Keratinocyte (primary cell): ENCODE results near the gene SLC15A3. TPM values are rescaled to one million over a fixed set of nuclear protein-coding genes. Genes with fewer than 3 reads are reported as not detected.

Source experiments
- DNase-seq: peaks from one replicate; pipeline ENCODE4 v3.0.0-alpha.2; 2011; ENCODE audit warnings: low read depth, missing footprints, low spot score
- FAIRE-seq: peaks from 2 replicates; lab custom pipeline; 2011; peaks lifted over from hg19 to GRCh38; lab: Jason Lieb, UNC
- H2AFZ ChIP-seq: 2 replicates; pipeline ENCODE4 v1.6.0; 2012; ENCODE audit warnings: low read length, control low read depth, inconsistent platforms; ENCODE audit not compliant: control insufficient read depth
- H3K27ac ChIP-seq: 2 replicates; pipeline ENCODE4 v1.5.1; 2011; ENCODE audit warnings: low read length; ENCODE audit not compliant: control insufficient read depth, insufficient read depth
- H3K27me3 ChIP-seq: 3 replicates; pipeline ENCODE4 v1.6.0; 2011; ENCODE audit warnings: low read length; ENCODE audit not compliant: control insufficient read depth, insufficient read depth; ENCODE audit errors: extremely low read depth
- H3K36me3 ChIP-seq, 2 experiments: 2 replicates in 1 of 2; 3 replicates in 1 of 2; pipeline ENCODE4 v1.5.1; 2011; ENCODE audit warnings: low read length in 2 of 2, mild to moderate bottlenecking in 1 of 2; ENCODE audit not compliant: control insufficient read depth in 2 of 2, insufficient read depth in 2 of 2; ENCODE audit errors: extremely low read depth in 1 of 2
- H3K4me1 ChIP-seq: 3 replicates; pipeline ENCODE4 v1.5.1; 2011; ENCODE audit warnings: low read length; ENCODE audit not compliant: control insufficient read depth, insufficient read depth; ENCODE audit errors: extremely low read depth
- H3K4me2 ChIP-seq: 3 replicates; pipeline ENCODE4 v1.6.0; 2011; ENCODE audit warnings: low read depth, low read length; ENCODE audit not compliant: control insufficient read depth, insufficient read depth; ENCODE audit errors: extremely low read depth
- H3K4me3 ChIP-seq, 3 experiments: fragments of 200-600 bp in 1 of 3; sonication (generic) in 1 of 3; 2 replicates in 2 of 3; 3 replicates in 1 of 3; pipeline ENCODE4 v1.5.1; 2011 to 2016; ENCODE audit warnings: low read length in 3 of 3, mild to moderate bottlenecking in 3 of 3, control low read depth in 2 of 3, inconsistent platforms in 1 of 3, low read depth in 1 of 3, mixed read lengths in 1 of 3, mixed run types in 1 of 3, moderate library complexity in 1 of 3; ENCODE audit not compliant: control insufficient read depth in 2 of 3, insufficient read depth in 2 of 3; ENCODE audit errors: extremely low read depth in 1 of 3
- H3K79me2 ChIP-seq: 2 replicates; pipeline ENCODE4 v1.6.0; 2012; ENCODE audit warnings: low read length; ENCODE audit not compliant: control insufficient read depth, insufficient read depth
- H3K9ac ChIP-seq: 3 replicates; pipeline ENCODE4 v1.6.0; 2011; ENCODE audit warnings: low read length; ENCODE audit not compliant: control insufficient read depth, insufficient read depth; ENCODE audit errors: extremely low read depth
- H3K9me1 ChIP-seq: 3 replicates; pipeline ENCODE4 v1.6.0; 2011; ENCODE audit warnings: low read length; ENCODE audit not compliant: control insufficient read depth, insufficient read depth; ENCODE audit errors: extremely low read depth
- H3K9me3 ChIP-seq: 2 replicates; pipeline ENCODE4 v1.5.1; 2012; ENCODE audit warnings: low read depth, low read length; ENCODE audit not compliant: control insufficient read depth
- H4K20me1 ChIP-seq: 3 replicates; pipeline ENCODE4 v1.6.0; 2011; ENCODE audit warnings: low read length; ENCODE audit not compliant: control insufficient read depth, insufficient read depth; ENCODE audit errors: extremely low read depth
- EZH2 ChIP-seq: IDR thresholded peaks from one replicate; pipeline ENCODE4 v1.6.1; 2012; ENCODE audit warnings: inconsistent platforms, mild to moderate bottlenecking, low read length, moderate library complexity
- dilution Hi-C: fragments of 300-500 bp; cut with MboI; formaldehyde crosslinking; loops from one replicate; pipeline ENCODE4 v1.7.0; 2020; ENCODE audit warnings: low sequenced_read_pairs; ENCODE audit not compliant: extremely low pct_ligation_motif_present
- polyA minus RNA-seq, 3 experiments: library from RNA; depleted of rRNA, polyadenylated mRNA; stranded (reverse); fragments of >200 nt; gene quantifications; 1 replicate in 1 of 3; 2 replicates in 1 of 3; 3 replicates in 1 of 3; pipeline ENCODE4 v1.2.3, GENCODE V29; 2011
- polyA plus RNA-seq, 5 experiments: library from polyadenylated mRNA; depleted of rRNA in 3 of 5; stranded (reverse) in 3 of 5; stranded (forward) in 1 of 5; unstranded in 1 of 5; fragments of >200 nt; gene quantifications; 1 replicate in 1 of 5; 2 replicates in 3 of 5; 3 replicates in 1 of 5; pipeline versions ENCODE4 v1.2.1 to v1.2.3, GENCODE V29; 2011 to 2012; ENCODE audit warnings: missing spikeins in 2 of 5, low read depth in 1 of 5, low replicate concordance in 1 of 5
- TF ChIP-seq, protein P1 (sequence below), 3 experiments: IDR thresholded peaks in 1 of 3; conservative IDR thresholded peaks in 1 of 3; optimal IDR thresholded peaks in 1 of 3; 2 replicates in 2 of 3; 3 replicates in 1 of 3; pipeline versions ENCODE3 to v1.5.1; 2011; ENCODE audit warnings: low read length in 3 of 3, mild to moderate bottlenecking in 3 of 3, moderate library complexity in 2 of 3, control low read depth in 1 of 3, inconsistent platforms in 1 of 3; ENCODE audit not compliant: insufficient read depth in 2 of 3; ENCODE audit errors: extremely low read depth in 1 of 3

The SLC15A3 gene
- polyA plus RNA-seq (0.79 to 2.0 TPM (median 1.0 TPM) in 3 replicates), polyA minus RNA-seq (1.7 to 6.8 TPM (median 3.3 TPM) in 3 replicates)
- not detected for polyA plus RNA-seq (2011; ENCODE audit: low read depth)
- 0.44 and 0.66 TPM in 2 replicates for polyA plus RNA-seq (2011; cell fraction: cytosol; rRNA removed)
- 1.8 and 2.1 TPM in 2 replicates for polyA plus RNA-seq (2011; cell fraction: nucleus; rRNA removed)
- 0.08 and 4.0 TPM in 2 replicates for polyA plus RNA-seq (2012; ENCODE audit: low replicate concordance)
- not detected for polyA minus RNA-seq (2011; cell fraction: cytosol; rRNA and poly(A)+ RNA removed)
- 1.9 and 2.0 TPM in 2 replicates for polyA minus RNA-seq (2011; cell fraction: nucleus; rRNA and poly(A)+ RNA removed)

DNA sequence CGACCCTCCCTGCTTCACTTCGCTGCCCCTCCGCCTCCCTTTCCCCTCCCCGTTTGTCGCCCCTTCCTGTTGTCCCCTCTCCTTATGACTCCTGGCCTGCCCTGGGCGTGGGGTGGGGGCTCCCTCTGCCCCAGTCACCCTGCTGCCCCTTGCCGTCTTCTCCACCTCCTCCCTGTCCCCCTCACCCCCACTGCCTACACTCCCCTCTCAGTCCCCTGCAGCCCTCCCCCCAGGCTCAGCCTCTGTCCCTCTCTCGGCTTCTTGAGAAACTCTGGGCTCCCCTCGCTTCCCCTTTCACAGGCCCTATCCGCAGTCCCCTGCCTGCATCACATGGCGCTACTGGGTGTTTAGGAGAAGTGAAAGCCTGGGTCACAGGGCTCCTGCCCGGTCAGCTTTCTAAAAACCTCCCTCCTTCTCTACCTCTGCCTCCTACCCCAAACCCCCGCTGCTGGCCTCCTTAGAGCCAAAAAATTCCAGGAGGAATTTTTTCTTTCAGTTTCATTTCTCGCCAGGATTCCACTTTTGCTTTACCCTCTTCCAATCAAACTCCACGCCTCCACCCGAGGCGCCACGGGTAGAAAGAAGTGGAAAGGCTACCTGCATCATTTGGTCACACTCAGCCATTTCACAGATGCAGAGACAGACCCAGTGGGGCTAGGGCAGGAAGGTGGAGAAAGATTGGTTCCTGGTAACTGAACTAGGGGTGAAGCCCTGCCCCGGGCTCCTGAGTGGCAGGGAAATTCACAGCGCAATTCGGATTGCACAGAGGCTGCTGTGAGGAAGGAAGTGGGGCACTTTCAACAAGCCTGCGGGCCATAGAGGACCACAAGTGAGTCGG is at the start of gene SLC15A3:
Gene SLC15A3, minus strand, starts transcription at position 273 of the 838 bp plus-strand sequence. CDS start 625 bp downstream, outside the sequence.
- Histone ChIP-seq H3K4me1 (peaks cover 5% of the 10 kb centered on the region), H3K27me3 (peaks cover 4% of the 10 kb centered on the region), H3K36me3 (no peaks in the 10 kb centered on the region), H2AFZ (peak within 1 kb of the TSS; percentile 94), H3K27ac (no peak within 1 kb of the TSS), H3K9me3 (no peaks in the 10 kb centered on the region), H3K9me1 (no peaks in the 10 kb centered on the region), H3K79me2 (no peaks in the 10 kb centered on the region), H3K4me2 (peak within 1 kb of the TSS; percentile 77), H3K9ac (peak within 1 kb of the TSS; percentile 70), H3K4me3 (peak within 1 kb of the TSS; percentile 16 to 63 (median 62)), H4K20me1 (no peaks in the 10 kb centered on the region)
- FAIRE-seq (no peak), DNase-seq (no peak)
- dilution Hi-C loops: no loop called here
- TF ChIP-seq, protein P1, sequence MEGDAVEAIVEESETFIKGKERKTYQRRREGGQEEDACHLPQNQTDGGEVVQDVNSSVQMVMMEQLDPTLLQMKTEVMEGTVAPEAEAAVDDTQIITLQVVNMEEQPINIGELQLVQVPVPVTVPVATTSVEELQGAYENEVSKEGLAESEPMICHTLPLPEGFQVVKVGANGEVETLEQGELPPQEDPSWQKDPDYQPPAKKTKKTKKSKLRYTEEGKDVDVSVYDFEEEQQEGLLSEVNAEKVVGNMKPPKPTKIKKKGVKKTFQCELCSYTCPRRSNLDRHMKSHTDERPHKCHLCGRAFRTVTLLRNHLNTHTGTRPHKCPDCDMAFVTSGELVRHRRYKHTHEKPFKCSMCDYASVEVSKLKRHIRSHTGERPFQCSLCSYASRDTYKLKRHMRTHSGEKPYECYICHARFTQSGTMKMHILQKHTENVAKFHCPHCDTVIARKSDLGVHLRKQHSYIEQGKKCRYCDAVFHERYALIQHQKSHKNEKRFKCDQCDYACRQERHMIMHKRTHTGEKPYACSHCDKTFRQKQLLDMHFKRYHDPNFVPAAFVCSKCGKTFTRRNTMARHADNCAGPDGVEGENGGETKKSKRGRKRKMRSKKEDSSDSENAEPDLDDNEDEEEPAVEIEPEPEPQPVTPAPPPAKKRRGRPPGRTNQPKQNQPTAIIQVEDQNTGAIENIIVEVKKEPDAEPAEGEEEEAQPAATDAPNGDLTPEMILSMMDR (optimal IDR thresholded peaks at IDR 0.05 in 1 of 3, IDR thresholded peaks at IDR 0.05 in 1 of 3, conservative IDR thresholded peaks at IDR 0.05 in 1 of 3; ENCODE audit: extremely low read depth in 1 of 3, insufficient read depth in 2 of 3, low read length in 3 of 3): no peak
- TF ChIP-seq EZH2: no peak

DNA sequence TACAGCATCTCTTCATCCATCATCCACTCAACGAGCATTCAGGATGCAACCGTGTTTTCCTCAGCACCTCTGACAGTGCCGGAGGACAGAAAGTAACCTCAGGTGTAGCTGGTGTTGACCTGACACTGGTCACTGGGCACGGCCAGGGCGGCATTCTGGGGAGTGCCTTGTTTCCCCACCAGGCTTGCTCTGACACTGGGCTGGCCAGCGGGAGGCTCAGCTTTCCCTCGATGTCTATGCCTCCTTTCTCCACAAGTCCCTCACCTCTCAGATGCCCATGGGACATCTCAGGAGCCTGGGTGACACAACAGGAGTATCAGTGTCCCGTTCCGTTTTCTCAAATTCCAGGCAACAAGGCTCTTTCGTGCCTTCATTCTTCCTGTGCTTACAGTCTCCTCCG is 48.5 kb upstream of the SLC15A3 start:
- no peak overlapping the region for H3K27ac ChIP-seq
- H3K9me3 ChIP-seq: no peaks in the 10 kb centered on the region
- H3K79me2 ChIP-seq: no peaks in the 10 kb centered on the region
- H3K9me1 ChIP-seq: no peaks in the 10 kb centered on the region
- TF ChIP-seq EZH2: no peak
- TF ChIP-seq, protein P1 (optimal IDR thresholded peaks at IDR 0.05 in 1 of 3, IDR thresholded peaks at IDR 0.05 in 1 of 3, conservative IDR thresholded peaks at IDR 0.05 in 1 of 3; ENCODE audit: extremely low read depth in 1 of 3, insufficient read depth in 2 of 3, low read length in 3 of 3): no peak
- no peaks in the 10 kb centered on the region for H4K20me1 ChIP-seq
- no peak overlapping the region for H3K4me3 ChIP-seq
- FAIRE-seq (no peak), DNase-seq (no peak)
- no peaks in the 10 kb centered on the region for H3K36me3 ChIP-seq
- peaks cover 6% of the 10 kb centered on the region for H3K27me3 ChIP-seq
- H3K4me1 ChIP-seq: no peaks in the 10 kb centered on the region
- no peak overlapping the region for H2AFZ ChIP-seq
- no peak overlapping the region for H3K4me2 ChIP-seq
- dilution Hi-C loops: no loop called here
- no peak overlapping the region for H3K9ac ChIP-seq
